ENCODE results near the gene STOM.

The STOM gene

DNA sequence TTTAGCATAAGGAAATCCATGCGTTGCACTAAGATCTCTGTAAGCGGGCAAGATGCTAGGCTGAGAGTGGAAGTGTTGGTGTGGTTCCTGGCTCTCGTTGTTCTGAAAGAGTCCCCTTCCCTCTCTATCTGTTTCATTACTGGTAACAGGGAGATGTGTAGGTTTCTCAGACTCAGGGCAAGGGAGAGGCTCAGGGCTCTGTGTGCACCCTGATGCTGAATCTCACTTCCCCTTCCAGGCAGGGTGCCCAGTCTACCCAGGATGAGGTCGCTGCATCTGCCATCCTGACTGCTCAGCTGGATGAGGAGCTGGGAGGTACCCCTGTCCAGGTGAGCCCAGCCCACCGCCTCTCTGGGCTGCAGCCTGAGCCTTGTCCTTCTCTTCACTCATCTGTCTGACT lies 45.7 kb downstream of the STOM start:
- peaks cover 85% of the 10 kb centered on the region for H3K36me3 ChIP-seq (ENCODE audit: low read depth)
- no peak overlapping the region for H3K4me3 ChIP-seq (ENCODE audit: severe bottlenecking)
- no peaks in the 10 kb centered on the region for H3K27me3 ChIP-seq (ENCODE audit: insufficient read depth, poor library complexity, severe bottlenecking)
- H3K4me1 ChIP-seq (ENCODE audit: insufficient read depth, poor library complexity, severe bottlenecking): peaks cover 9% of the 10 kb centered on the region
- no peak for DNase-seq (ENCODE audit: low spot score)
- no peak for ATAC-seq (ENCODE audit: low read depth)
- H3K27ac ChIP-seq (ENCODE audit: poor library complexity, severe bottlenecking): no peak overlapping the region
- H3K9me3 ChIP-seq (ENCODE audit: severe bottlenecking): no peaks in the 10 kb centered on the region
- TF ChIP-seq CTCF (IDR thresholded peaks at IDR 0.05; ENCODE audit: poor library complexity, severe bottlenecking): no peak

DNA sequence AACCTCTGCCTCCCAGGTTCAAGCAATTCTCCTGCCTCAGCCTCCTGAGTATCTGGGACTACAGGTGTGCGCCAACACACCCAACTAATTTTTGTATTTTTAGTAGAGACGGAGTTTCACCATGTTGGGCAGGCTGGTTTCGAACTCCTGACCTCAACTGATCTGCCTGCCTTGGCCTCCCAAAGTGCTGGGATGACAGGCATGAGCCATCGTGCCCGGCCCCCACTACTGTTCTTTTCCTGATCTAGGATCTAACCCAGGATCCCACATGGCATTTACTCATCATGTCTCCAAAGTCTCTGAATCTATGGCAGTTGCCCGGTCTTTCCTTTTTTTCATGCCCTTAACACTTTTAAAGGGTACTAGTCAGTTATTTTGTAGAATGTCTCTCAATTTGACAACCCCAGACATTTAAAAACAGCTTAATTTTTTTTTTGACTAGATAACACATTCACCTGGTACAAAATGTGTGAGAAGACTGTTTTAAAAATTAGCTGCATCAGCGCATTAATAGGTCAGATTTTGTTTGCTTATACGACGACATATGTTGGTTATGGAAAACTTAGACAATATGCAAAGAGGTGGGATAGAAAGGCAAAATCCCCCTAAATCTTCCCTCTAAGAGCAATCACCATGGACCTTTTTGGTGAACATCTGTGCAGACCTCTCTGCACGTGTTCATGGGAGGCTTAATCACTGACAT lies 46.5 kb downstream of the STOM start:
- DNase-seq (ENCODE audit: low spot score) (no peak), ATAC-seq (ENCODE audit: low read depth) (no peak)
- Histone ChIP-seq H3K4me1 (ENCODE audit: insufficient read depth, poor library complexity, severe bottlenecking) (peaks cover 9% of the 10 kb centered on the region), H3K27me3 (ENCODE audit: insufficient read depth, poor library complexity, severe bottlenecking) (no peaks in the 10 kb centered on the region), H3K36me3 (ENCODE audit: low read depth) (peaks cover 78% of the 10 kb centered on the region), H3K27ac (ENCODE audit: poor library complexity, severe bottlenecking) (peak overlapping the region; percentile 63), H3K9me3 (ENCODE audit: severe bottlenecking) (no peaks in the 10 kb centered on the region), H3K4me3 (ENCODE audit: severe bottlenecking) (no peak overlapping the region)
- TF ChIP-seq CTCF (IDR thresholded peaks at IDR 0.05; ENCODE audit: poor library complexity, severe bottlenecking): no peak

- no peak for TF ChIP-seq CTCF (IDR thresholded peaks at IDR 0.05; ENCODE audit: poor library complexity, severe bottlenecking)
- no peak overlapping the region for H3K4me3 ChIP-seq (ENCODE audit: severe bottlenecking)
- no peaks in the 10 kb centered on the region for H3K9me3 ChIP-seq (ENCODE audit: severe bottlenecking)
- no peaks in the 10 kb centered on the region for H3K27me3 ChIP-seq (ENCODE audit: insufficient read depth, poor library complexity, severe bottlenecking)
- peaks cover 73% of the 10 kb centered on the region for H3K36me3 ChIP-seq (ENCODE audit: low read depth)
- peaks cover 9% of the 10 kb centered on the region for H3K4me1 ChIP-seq (ENCODE audit: insufficient read depth, poor library complexity, severe bottlenecking)
- ATAC-seq (ENCODE audit: low read depth): no peak
- peak overlapping the region; percentile 63 for H3K27ac ChIP-seq (ENCODE audit: poor library complexity, severe bottlenecking)
- no peak for DNase-seq (ENCODE audit: low spot score)
Observed at GRCh38 chr9:121322737-121323448, 47.2 kb downstream of the STOM start.

- DNase-seq (ENCODE audit: low spot score): no peak
- peak; percentile 66 for ATAC-seq (ENCODE audit: low read depth)
- no peaks in the 10 kb centered on the region for H3K27me3 ChIP-seq (ENCODE audit: insufficient read depth, poor library complexity, severe bottlenecking)
- peaks cover 9% of the 10 kb centered on the region for H3K4me1 ChIP-seq (ENCODE audit: insufficient read depth, poor library complexity, severe bottlenecking)
- peaks cover 75% of the 10 kb centered on the region for H3K36me3 ChIP-seq (ENCODE audit: low read depth)
- no peak for TF ChIP-seq CTCF (IDR thresholded peaks at IDR 0.05; ENCODE audit: poor library complexity, severe bottlenecking)
- no peaks in the 10 kb centered on the region for H3K9me3 ChIP-seq (ENCODE audit: severe bottlenecking)
- H3K27ac ChIP-seq (ENCODE audit: poor library complexity, severe bottlenecking): peak overlapping the region; percentile 63
- no peak overlapping the region for H3K4me3 ChIP-seq (ENCODE audit: severe bottlenecking)
Observed at GRCh38 chr9:121322037-121322736, 47.9 kb downstream of the STOM start.
